NOMO-1 treated with DMSO at 0.1 percent for 48 hours (cell line): ENCODE results near the gene ZBTB20.

ENCODE experiments used
- DNase-seq: peaks from one replicate; lab custom pipeline; 2025; ENCODE audit not compliant: unreplicated experiment; lab: John Stamatoyannopoulos, UW

Gene ZBTB20

DNA sequence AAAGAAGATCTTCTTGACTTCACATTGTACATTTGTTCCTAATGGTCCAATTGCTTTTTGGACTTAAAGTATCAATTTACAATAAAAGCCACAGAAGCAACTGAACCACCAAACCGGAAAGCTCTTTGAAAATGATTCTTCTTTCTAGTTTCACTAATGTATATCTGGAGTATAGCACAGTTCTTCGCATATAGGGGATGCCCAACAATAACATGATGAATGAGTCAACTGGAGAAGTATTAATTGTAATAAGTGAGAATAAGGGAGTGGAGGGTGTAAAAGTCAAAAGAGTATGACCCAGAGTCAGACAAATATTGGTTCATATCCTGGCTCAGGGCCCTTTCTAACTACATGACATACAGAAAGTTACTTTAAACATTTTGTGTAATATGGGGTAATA lies 425.2 kb downstream of the ZBTB20 start:
- DNase-seq: no peak

- DNase-seq: no peak
Observed at GRCh38 chr3:114721209-114721608, 425.9 kb downstream of the ZBTB20 start.

GRCh38 chr3:114718898-114719210 lies 428.2 kb downstream of the ZBTB20 start:
- no peak for DNase-seq

DNA sequence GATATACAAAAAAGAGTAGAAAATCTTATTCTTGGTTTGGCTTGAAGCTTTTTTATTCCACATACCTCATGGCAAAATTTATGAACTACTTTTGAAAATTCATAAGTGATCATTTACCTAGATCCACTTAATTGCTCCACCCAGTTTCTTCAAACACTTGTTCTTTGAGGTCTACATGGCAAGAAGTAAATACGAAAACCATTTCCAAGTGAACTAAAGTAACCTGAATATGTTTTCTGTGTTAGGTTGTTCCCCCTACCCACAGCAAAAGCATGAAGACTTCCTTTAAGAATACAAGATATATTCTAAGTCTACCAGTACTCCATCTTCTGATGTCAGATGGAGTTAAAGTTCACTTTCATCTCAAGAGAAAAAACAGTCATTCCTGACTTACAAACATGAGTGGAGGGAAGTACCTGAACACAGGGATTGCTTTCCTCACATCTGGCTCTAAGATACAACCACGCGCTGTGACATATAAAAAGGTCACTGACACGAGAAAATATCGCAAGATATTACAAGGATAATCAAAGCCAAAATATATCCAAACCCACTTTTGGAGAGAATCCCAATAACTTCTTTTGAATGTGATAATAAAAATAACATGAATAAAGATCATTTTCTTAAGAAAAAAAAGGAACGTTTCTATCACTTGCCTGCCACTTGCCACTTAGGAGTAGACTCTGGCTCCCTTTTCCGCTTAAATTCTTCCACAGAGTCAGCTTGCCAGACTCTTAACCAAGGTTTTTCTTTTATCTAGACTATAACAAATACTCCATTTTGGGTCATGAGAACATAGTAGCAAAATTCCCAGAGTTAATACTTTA lies 428.8 kb downstream of the ZBTB20 start:
- no peak for DNase-seq

GRCh38 chr3:114716916-114717315 lies 430.2 kb downstream of the ZBTB20 start:
- no peak for DNase-seq

DNA sequence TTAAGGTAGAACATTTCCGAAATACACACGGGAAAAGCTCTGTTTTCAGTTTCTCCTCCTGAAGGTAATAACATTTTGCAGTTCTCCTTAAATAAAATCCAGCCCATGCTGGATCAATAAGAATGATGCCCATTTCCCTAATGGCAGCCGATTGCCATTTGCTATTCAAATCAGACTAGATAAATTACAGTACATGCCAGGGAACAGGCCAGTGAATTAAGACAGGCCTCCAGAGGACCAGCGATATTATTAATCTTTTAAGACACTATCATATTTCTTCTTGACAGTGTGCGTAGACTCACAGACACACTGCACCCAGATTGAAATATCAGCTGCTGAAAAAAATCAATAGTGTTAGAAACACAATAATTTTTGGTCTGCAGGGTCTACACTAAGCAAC lies 431.0 kb downstream of the ZBTB20 start:
- DNase-seq: no peak

- no peak for DNase-seq
Observed at GRCh38 chr3:114714957-114715460, 432.1 kb downstream of the ZBTB20 start.

DNA sequence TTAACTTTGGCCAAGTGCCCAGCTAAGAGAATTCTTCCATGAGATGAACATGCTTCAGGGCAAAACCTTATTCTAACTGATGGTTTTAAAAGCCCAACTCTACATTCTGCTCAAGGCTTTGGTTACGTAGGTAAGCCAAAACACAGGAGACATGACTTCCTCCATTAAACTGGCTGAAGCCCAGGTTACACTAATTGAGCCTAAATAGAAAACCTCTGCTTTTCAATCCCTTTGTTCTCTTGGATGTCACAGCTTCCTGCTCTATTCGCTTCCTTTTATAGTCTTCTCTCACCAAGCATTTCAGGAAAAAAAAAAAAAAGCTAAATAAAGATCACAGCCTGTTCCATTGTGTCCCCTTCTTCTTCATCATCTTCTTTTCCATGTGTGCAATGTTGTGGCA lies 432.9 kb downstream of the ZBTB20 start:
- no peak for DNase-seq

GRCh38 chr3:114712728-114713492 lies 434.2 kb downstream of the ZBTB20 start:
- DNase-seq: no peak

- DNase-seq: no peak
Observed at GRCh38 chr3:114711321-114711886, 435.7 kb downstream of the ZBTB20 start.

DNA sequence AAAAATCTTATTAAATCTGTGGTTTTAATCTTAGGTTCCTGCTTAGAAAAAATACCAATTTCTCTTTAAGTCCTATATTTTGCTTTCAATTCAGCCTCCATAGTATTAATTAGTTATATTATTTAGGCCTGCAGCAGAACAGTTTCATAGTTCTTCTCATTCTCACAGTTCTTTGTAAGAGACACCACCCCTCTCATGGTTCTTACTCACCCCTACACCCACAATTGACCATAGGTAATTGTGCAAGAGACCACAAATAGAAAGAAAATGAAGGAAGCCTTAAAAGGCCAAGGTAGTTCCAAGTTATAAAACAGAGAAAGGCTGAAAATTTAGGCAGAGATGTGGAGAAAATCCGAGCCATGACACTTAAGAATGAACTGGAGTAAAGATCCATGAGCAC lies 438.0 kb downstream of the ZBTB20 start:
- DNase-seq: peak; percentile 57

GRCh38 chr3:114707252-114707860 lies 439.7 kb downstream of the ZBTB20 start:
- no peak for DNase-seq

GRCh38 chr3:114706591-114707232 lies 440.4 kb downstream of the ZBTB20 start:
- no peak for DNase-seq

DNA sequence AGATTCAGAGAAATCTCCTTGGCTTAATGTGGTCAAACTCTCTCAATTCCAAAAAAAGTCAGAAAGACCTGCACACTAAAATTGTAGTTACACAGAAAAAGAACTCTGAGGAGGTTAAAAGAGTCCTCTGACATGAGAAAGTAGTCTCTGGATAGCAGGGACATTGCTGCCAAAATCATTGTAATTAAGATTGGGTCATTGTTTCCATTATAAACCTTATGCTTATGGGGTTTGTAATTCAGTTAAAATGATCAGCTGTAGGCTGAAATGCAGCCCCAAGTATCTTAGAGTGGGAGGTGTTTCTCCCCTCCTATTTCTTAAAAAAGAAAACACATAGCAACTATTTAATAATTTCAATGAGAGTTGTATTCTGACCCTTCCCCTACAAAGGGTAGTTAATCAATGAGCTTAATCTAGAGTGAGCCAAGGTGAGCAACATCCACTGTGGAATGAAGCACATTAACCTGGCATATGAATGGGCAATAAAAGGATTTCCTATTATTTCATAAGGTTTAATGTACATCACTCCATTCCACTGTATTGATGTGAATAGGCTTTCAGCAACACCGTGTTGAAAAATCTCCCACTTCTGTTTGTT lies 446.4 kb downstream of the ZBTB20 start:
- DNase-seq: no peak

DNA sequence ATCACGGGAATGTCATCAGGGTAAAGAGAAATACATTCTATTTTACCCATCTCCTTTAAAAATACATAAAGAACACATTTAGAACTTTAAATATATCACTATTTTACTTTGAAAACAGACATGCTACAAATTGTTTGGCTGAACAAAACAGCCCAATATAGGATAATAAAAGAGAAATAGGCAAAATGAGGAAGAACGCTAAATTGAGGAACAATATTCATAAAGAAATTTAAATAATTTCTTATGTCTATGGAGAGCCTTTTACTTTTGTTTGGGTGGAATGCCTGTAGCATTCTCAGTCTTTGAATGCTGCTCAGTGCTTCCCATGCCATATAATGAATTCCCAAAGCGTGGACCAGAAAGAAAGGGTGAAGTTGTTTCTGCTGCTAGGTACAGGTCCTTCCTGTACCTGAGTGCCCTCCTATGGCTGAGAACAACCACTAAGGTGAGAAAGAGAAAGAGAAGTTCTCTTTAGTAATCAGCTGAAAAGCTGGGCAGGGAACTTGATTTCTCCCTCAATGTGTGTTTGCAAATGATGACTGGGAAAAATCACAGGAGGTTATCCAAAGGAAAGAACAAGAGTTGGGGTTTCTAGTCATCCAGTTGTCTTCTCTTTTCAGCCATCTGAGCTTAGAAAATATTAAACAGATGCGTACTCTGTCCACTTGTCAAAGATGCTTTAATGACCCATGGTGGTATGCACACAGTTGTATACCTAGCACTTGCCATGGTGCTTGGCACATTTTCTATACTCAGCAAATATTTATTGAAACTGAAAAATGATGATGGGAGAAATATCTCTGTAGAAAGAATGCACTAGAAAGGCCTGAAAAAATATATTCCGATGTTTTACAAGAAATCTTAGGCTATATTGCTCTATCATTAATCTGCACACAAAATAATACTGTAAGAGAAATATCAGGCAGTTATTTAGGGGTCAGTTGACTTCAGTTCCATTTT lies 448.7 kb downstream of the ZBTB20 start:
- peak; percentile 49 for DNase-seq

- peak; percentile 75 for DNase-seq
Observed at GRCh38 chr3:114697401-114697800, 449.7 kb downstream of the ZBTB20 start.

DNA sequence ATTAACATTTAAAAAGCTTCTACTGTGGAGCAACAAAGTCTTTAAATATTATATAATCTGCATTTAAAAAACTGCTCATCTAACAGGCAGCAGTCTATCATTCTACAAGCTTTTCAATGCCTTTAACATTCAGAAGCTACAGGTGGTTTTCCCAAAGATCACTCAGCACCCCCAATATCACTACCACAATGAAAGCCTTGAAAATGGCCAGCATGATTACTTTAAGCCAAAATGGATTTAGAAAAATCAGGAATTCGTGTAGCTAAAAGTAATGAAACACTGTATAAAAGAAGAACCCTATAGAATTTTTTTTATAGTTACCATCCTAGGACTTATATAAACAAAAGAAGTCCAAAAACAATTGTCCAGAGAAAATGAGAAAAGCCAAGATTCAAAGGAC lies 452.8 kb downstream of the ZBTB20 start:
- no peak for DNase-seq

DNA sequence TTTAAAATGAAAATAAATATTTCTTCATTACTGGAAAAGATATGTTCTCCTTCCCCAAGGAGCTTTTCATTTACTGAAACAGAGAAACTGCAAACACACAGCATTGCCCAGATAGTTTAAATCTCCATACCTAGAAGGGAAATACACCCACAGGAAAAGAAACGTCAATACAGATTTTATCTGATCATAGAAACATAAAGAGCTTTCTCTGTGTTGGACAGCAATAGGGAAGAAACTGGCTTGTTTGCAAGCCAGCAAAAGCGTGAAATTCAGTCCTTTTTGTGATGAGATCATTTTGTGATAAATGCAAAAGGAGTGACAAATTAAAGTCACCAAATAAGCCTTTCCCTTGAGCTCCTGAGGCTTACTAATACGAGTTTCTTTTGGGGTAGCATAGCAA lies 455.2 kb downstream of the ZBTB20 start:
- DNase-seq: no peak

- no peak for DNase-seq
Observed at GRCh38 chr3:114690911-114691310, 456.2 kb downstream of the ZBTB20 start.

GRCh38 chr3:114687151-114687550 lies 459.9 kb downstream of the ZBTB20 start:
- no peak for DNase-seq
